GM10847 (cell line): Measurements from ENCODE around the gene MUC5AC.

ENCODE experiments used
- POLR2A ChIP-seq: IDR thresholded peaks from 2 replicates; pipeline ENCODE4 v1.6.1; 2011; ENCODE audit not compliant: insufficient read length; ENCODE audit errors: extremely low read depth

The MUC5AC gene

GRCh38 chr11:1153105-1153950, 4.4 kb upstream of the MUC5AC start:
- TF ChIP-seq POLR2A: no peak

- no peak for TF ChIP-seq POLR2A
Measured at GRCh38 chr11:1153951-1154493, 3.7 kb upstream of the MUC5AC start.

GRCh38 chr11:1155274-1155693, 2.5 kb upstream of the MUC5AC start:
- TF ChIP-seq POLR2A: no peak

GRCh38 chr11:1156506-1157340, 1.0 kb upstream of the MUC5AC start:
- no peak for TF ChIP-seq POLR2A

- no peak for TF ChIP-seq POLR2A
Measured at GRCh38 chr11:1157341-1157644, 460 bp upstream of the MUC5AC start.

GRCh38 chr11:1158681-1159487, 1.1 kb downstream of the MUC5AC start:
- TF ChIP-seq POLR2A: no peak

GRCh38 chr11:1160231-1161101, 2.7 kb downstream of the MUC5AC start:
- no peak for TF ChIP-seq POLR2A

- TF ChIP-seq POLR2A: no peak
Measured at GRCh38 chr11:1161410-1162137, 3.8 kb downstream of the MUC5AC start.

GRCh38 chr11:1162138-1162475, 4.4 kb downstream of the MUC5AC start:
- no peak for TF ChIP-seq POLR2A

- no peak for TF ChIP-seq POLR2A
Measured at GRCh38 chr11:1162491-1163311, 4.9 kb downstream of the MUC5AC start.

- TF ChIP-seq POLR2A: no peak
Measured at GRCh38 chr11:1163321-1163910, 5.7 kb downstream of the MUC5AC start.

GRCh38 chr11:1163911-1164735, 6.4 kb downstream of the MUC5AC start:
- no peak for TF ChIP-seq POLR2A
